Measurements from ENCODE around the gene SLMAP. TPM values are rescaled to one million over a fixed set of nuclear protein-coding genes. Genes with fewer than 3 reads are reported as not detected.

SLMAP gene
- total RNA-seq, 1 donor from 2014 or later: 263 TPM

DNA sequence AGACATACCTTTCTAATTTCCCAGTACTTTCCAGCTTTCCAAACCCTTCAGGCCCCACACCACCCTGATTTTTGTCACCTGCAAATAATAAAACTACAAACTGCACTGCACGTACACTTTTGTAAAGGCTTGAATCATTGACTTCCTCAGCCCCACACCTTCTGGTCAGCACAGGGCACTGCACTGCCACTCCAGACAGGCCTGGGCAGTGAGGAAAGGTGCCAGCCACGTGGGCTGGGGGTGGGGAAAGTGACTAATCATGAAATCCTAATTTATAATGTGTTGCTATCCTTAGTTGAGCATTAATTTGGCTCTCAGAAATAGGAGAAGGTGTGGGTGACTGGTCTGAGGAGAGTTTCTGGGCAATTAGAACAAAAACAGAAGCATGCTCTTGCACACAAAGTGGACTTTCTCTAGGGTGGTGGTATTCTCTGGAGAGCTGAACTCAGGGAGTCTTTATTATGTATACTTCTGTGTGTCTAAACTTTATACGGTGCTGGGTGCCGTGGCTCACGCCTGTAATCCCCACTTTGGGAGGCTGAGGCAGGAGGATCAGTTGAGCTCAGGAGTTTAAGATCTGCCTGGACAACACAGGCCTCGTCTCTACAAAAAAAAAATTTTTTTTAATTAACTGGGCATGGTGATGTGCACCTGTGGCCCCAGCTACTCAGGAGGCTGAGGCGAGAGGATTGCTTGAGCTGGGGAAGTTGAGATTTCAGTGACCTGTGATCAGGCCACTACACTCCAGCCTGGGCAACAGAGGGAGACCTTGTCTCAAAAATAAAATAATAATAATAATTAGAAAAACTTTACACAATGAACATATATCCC is 193.9 kb downstream of the SLMAP start:
- peak; percentile 49 for DNase-seq
- peak; percentile 26 for ATAC-seq
- intact Hi-C loops (cut with micrococcal nuclease): no loop called here

- intact Hi-C loops (cut with micrococcal nuclease): no loop called here
- DNase-seq: peak; percentile 80
- peak; percentile 93 for ATAC-seq
Observed at GRCh38 chr3:57951066-57951882, 195.2 kb downstream of the SLMAP start.

DNA sequence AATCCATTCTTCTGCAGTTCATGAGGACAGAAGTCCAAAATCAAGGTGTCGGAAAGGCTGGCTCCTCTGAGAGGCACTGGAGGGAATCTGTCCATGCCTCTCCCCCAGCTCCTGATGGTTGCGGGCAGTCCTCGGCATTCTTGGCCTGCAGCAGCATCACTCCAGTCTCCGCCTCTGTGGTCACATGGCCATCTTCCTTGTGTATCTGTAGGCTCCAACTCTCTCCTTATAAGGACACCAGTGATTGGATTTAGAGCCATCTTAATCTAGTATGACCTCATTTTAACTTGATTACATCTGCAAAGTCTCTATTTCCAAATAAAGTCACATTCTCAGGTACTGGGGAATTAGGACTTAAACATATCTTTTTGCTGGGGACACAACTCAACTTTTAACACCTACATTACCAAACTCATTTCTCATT is 196.1 kb downstream of the SLMAP start:
- peak; percentile 65 for DNase-seq
- ATAC-seq: peak; percentile 80
- intact Hi-C loops (cut with micrococcal nuclease): no loop called here

DNA sequence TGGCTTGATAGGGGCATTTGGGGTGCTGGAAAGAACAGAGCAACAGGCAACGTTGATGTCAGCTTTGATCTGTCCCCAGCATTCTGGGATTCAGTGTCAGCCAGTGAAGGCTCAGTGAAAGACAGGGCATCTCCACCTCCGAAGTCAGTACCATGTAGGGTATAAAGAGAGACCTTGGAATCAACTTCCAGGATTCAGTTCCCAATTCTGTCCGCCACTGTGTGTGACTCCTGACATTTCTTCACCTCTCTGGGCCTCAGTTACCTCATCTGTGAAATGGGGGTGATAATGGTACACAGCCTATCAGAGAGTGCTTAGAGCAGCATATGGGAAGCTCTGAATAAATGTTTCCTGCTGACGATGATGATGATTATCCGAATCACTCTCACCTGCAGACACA is 196.5 kb downstream of the SLMAP start:
- no peak for DNase-seq

DNA sequence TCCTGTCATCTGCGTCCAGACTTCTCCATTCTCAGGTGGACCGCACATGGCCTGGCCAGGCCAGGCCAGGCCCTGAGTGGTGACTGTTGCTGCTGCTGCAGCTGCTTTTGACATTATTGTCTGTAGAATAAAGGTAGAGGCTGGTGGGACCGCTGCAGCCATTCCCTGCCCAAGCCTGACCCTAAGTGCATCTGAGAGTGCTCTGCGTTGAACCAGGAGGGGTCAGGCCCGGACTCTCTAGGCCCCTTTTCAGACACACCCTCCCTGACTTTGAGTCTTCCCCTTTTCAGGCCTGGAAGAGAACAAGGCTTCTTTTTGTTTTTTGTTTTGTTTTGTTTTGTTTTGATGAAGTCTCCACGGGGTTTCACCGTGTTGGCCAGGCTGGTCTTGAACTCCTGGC is 197.5 kb downstream of the SLMAP start:
- intact Hi-C loops (cut with micrococcal nuclease): no loop called here
- ATAC-seq (no peak), DNase-seq (no peak)

More for the DNA sequence above, 196.5 kb downstream of the SLMAP start:
- intact Hi-C loops (cut with micrococcal nuclease): no loop called here
- ATAC-seq: no peak

- no peak for DNase-seq
- intact Hi-C loops (cut with micrococcal nuclease): no loop called here
- ATAC-seq: no peak
Observed at GRCh38 chr3:57956119-57956832, 200.2 kb downstream of the SLMAP start.

DNA sequence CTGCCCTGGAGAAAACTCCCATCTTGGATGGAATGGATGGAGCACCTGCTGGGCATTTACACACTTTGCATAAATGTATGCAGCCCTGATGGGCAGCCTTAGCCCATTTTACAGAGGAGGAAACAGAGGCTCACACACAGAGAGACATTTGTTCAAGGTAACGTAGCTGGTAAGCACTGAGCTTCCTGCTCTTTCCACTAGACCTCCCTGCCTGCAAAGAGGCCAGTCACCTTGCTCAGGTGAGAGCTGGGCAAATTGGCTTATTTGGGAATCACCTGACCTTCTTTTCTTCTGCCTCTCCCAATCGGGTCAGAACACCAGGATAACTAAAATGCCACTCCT is 200.7 kb downstream of the SLMAP start:
- ATAC-seq: no peak
- peak; percentile 1 for DNase-seq
- intact Hi-C loops (cut with micrococcal nuclease): no loop called here

- DNase-seq: no peak
- ATAC-seq: no peak
- intact Hi-C loops (cut with micrococcal nuclease): no loop called here
Observed at GRCh38 chr3:57957824-57958223, 201.7 kb downstream of the SLMAP start.

DNA sequence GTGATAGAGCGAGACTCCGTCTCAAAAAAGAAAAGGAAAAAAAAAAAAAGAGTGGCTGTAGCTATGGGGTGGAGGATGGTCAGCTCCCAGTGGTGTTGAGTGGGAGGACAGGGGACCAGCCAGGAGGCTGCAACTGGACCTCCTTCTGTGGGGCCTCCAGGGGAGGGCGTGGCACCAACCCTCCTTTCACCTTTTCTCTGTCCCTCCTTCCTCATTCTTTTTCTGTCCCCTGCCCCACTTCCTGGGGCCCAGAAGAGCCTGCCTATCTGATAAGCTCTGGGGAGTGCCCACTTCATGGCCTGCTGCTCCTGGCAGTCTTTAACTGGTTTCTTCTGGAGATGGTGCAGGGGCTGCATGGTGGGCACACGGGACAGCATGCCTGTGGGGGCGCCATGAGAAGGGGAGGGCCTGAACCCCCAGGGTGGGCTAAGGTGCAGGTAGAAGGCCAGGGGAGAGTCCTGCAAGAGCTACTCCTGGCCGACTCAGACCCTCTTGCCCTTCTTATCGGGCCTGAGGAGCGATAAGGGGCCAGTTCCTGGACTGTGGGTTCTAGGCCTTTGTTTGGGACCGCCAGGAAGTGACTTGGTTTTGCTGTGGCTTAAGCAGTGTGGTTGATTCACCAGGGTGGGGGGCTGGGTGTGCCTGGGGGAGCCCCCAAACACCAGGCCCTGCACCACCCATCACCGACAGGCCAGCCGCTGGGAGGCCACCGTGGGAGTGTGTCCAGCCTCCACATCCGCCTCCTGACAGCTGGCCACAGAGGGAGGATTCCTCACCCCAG is 202.7 kb downstream of the SLMAP start:
- intact Hi-C loops (cut with micrococcal nuclease): no loop called here
- DNase-seq (peak; percentile 51), ATAC-seq (peak; percentile 72)

GRCh38 chr3:57959423-57960173 is 203.5 kb downstream of the SLMAP start:
- ATAC-seq (peak; percentile 52), DNase-seq (no peak)
- intact Hi-C loops (cut with micrococcal nuclease): no loop called here

- no peak for ATAC-seq
- DNase-seq: no peak
- intact Hi-C loops (cut with micrococcal nuclease): no loop called here
Observed at GRCh38 chr3:57960174-57960505, 204.0 kb downstream of the SLMAP start.

DNA sequence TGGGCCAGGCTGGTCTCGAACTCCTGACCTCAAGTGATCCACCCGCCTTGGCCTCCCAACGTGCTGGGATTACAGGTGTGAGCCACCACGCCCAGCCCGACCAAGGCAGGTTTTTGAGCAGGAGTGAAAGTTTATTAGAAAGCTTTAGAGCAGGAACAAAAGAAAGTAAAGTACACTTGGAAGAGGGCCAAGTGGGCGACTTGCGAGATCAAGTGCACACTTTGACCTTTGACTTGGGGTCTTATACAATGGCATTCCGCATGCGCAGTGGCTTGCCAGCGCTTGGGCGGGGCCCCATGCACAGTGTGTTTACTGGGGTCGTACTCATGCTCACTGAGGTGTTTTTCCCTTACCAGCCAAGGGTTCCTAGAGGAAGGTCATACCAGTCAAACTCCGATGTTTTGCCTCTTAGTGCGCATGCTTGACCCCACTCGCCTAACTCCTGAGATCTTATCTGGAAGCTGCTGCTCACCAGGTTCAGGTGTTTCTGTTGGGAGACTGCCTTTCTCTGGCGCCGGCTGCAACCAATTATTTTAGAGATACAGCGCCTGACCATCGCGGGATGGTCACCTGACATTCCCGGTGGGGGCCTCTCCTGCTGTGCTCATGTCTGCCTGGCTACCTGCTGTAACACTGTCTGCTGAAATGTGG is 205.2 kb downstream of the SLMAP start:
- DNase-seq (no peak), ATAC-seq (no peak)
- intact Hi-C loops (cut with micrococcal nuclease): no loop called here

- DNase-seq: no peak
- intact Hi-C loops (cut with micrococcal nuclease): no loop called here
- no peak for ATAC-seq
Observed at GRCh38 chr3:57961828-57962447, 205.8 kb downstream of the SLMAP start.

DNA sequence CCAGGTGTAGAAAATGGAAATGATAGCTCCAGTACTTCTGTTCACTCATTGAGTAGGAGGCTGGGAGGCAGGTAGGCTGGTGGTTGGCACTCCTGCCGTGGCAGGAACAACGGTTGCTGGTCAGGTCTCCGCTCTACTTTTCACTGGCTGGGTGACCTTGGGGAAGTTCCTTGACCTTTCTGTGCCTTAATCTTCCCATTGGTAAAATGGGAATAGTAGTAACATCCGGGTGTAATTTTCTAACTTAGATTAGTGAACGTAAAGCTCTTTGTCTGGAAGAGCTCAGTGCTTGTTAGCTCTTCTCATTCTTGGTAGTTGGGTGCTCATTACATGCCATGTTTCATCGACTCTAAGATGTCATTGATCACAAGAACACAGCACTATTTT is 206.3 kb downstream of the SLMAP start:
- intact Hi-C loops (cut with micrococcal nuclease): no loop called here
- no peak for ATAC-seq
- DNase-seq: no peak

GRCh38 chr3:57963811-57964346 is 207.8 kb downstream of the SLMAP start:
- intact Hi-C loops (cut with micrococcal nuclease): no loop called here
- ATAC-seq: no peak
- DNase-seq: no peak

DNA sequence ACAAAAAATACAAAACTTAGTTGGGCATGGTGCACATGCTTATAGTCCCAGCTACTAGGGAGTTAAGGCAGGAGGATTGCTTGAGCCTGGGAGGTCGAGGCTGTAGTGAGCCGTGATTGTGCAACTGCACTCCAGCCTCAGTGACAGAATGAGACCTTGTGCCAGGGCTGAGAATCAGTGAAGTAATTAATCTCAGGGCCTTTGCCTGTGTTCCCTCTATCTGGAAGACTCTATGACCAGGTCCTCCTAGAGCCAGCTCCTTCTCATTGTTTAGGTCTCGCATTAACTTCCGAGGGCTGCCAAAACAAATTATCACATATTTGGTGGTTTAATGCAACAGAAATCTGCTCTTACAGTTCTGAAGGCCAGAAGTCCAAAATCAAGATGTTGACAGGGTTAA is 210.7 kb downstream of the SLMAP start:
- intact Hi-C loops (cut with micrococcal nuclease): no loop called here
- DNase-seq (no peak), ATAC-seq (no peak)

GRCh38 chr3:57967590-57967989 is 211.5 kb downstream of the SLMAP start:
- DNase-seq: no peak
- no peak for ATAC-seq
- intact Hi-C loops (cut with micrococcal nuclease): no loop called here
